ENCODE results near the gene REP15. TPM values are rescaled to one million over a fixed set of nuclear protein-coding genes. Genes with fewer than 3 reads are reported as not detected.

The REP15 gene
- total RNA-seq, 2 experiments from 2014 or later, result not detected

DNA sequence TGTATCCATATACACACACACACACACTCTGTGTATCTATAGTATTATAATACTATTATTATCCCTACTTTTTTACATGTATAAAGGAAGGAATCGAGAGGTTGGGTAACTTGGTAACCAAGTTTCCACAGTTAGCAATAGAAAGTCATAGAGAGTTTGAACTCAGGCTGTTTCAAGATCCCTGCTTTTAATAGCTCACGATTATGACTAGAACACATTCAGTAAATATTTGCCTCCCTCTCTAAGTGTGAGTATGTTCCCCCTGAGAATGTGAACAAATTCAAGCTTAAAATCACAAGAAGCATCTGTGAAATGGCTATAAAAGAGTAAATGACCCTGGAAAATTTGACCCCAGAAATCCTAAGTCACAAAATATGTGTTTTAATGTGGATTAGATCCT is 11.0 kb upstream of the REP15 start:
- intact Hi-C loops (cut with micrococcal nuclease), result no loop called here
- ATAC-seq, result no peak
- Mint-ChIP-seq H3K36me3 (ENCODE audit: low read depth) (peaks cover 2% of the 10 kb centered on the region), H3K27me3 (no peaks in the 10 kb centered on the region), H3K4me3 (no peak overlapping the region), H3K4me1 (ENCODE audit: low read depth) (no peaks in the 10 kb centered on the region), H3K27ac (no peak overlapping the region), H3K9me3 (no peaks in the 10 kb centered on the region)
- ChIA-PET CTCF (interaction anchor here (1.0 to 3.2 kb wide), 2 partner anchors 32 to 251 kb away, joined by 4 to 8 read pairs; no protein-coding TSS in a partner anchor), POLR2A (no interaction called here)
- TF ChIP-seq CTCF (IDR thresholded peaks at IDR 0.05), result no peak
- no peak for DNase-seq

- no peak for DNase-seq
- H3K27ac Mint-ChIP-seq, result no peak overlapping the region
- CTCF ChIA-PET, result no interaction called here
- H3K27me3 Mint-ChIP-seq, result no peaks in the 10 kb centered on the region
- no peak for TF ChIP-seq CTCF (IDR thresholded peaks at IDR 0.05)
- no peaks in the 10 kb centered on the region for H3K9me3 Mint-ChIP-seq
- intact Hi-C loops (cut with micrococcal nuclease), result no loop called here
- POLR2A ChIA-PET, result no interaction called here
- peaks cover 2% of the 10 kb centered on the region for H3K36me3 Mint-ChIP-seq (ENCODE audit: low read depth)
- H3K4me3 Mint-ChIP-seq, result no peak overlapping the region
- no peak for ATAC-seq
- H3K4me1 Mint-ChIP-seq (ENCODE audit: low read depth), result no peaks in the 10 kb centered on the region
Observed at GRCh38 chr12:27686147-27686546, 10.1 kb upstream of the REP15 start.

- H3K4me3 Mint-ChIP-seq, result no peak overlapping the region
- intact Hi-C loops (cut with micrococcal nuclease), result no loop called here
- H3K27me3 Mint-ChIP-seq, result no peaks in the 10 kb centered on the region
- H3K4me1 Mint-ChIP-seq (ENCODE audit: low read depth), result no peaks in the 10 kb centered on the region
- no peak for TF ChIP-seq CTCF (IDR thresholded peaks at IDR 0.05)
- ChIA-PET POLR2A (interaction anchor here (1.3 kb wide), 1 partner anchor 11 kb away, joined by 5 read pairs; no protein-coding TSS in a partner anchor), CTCF (interaction anchor here (1.0 to 1.5 kb wide), 4 partner anchors 14 to 36 kb away, joined by 3 to 5 read pairs (median 4); no protein-coding TSS in a partner anchor)
- DNase-seq, result no peak
- H3K9me3 Mint-ChIP-seq, result no peaks in the 10 kb centered on the region
- H3K36me3 Mint-ChIP-seq (ENCODE audit: low read depth), result peaks cover 2% of the 10 kb centered on the region
- no peak for ATAC-seq
- H3K27ac Mint-ChIP-seq, result no peak overlapping the region
Observed at GRCh38 chr12:27688671-27689070, 7.6 kb upstream of the REP15 start.

GRCh38 chr12:27689558-27690180 is 6.6 kb upstream of the REP15 start:
- ATAC-seq, result no peak
- H3K4me1 Mint-ChIP-seq (ENCODE audit: low read depth), result no peaks in the 10 kb centered on the region
- TF ChIP-seq CTCF (IDR thresholded peaks at IDR 0.05), result no peak
- H3K4me3 Mint-ChIP-seq, result no peak overlapping the region
- no peak for DNase-seq
- H3K9me3 Mint-ChIP-seq, result no peaks in the 10 kb centered on the region
- peaks cover 2% of the 10 kb centered on the region for H3K36me3 Mint-ChIP-seq (ENCODE audit: low read depth)
- no peak overlapping the region for H3K27ac Mint-ChIP-seq
- POLR2A ChIA-PET, result interaction anchor here (1.3 kb wide), 1 partner anchor 12 kb away, joined by 5 read pairs; no protein-coding TSS in a partner anchor
- CTCF ChIA-PET, result interaction anchor here (1.2 to 1.5 kb wide), 2 partner anchors 14 kb away, joined by 3 to 4 read pairs; no protein-coding TSS in a partner anchor
- no peaks in the 10 kb centered on the region for H3K27me3 Mint-ChIP-seq
- intact Hi-C loops (cut with micrococcal nuclease), result no loop called here

- ATAC-seq (no peak), DNase-seq (no peak)
- intact Hi-C loops (cut with micrococcal nuclease), result no loop called here
- no peaks in the 10 kb centered on the region for H3K9me3 Mint-ChIP-seq
- H3K4me3 Mint-ChIP-seq, result no peak overlapping the region
- ChIA-PET POLR2A (no interaction called here), CTCF (no interaction called here)
- H3K27me3 Mint-ChIP-seq, result no peaks in the 10 kb centered on the region
- TF ChIP-seq CTCF (IDR thresholded peaks at IDR 0.05), result no peak
- H3K36me3 Mint-ChIP-seq (ENCODE audit: low read depth), result peaks cover 2% of the 10 kb centered on the region
- no peak overlapping the region for H3K27ac Mint-ChIP-seq
- H3K4me1 Mint-ChIP-seq (ENCODE audit: low read depth), result no peaks in the 10 kb centered on the region
Observed at GRCh38 chr12:27693403-27693802, 2.8 kb upstream of the REP15 start.
